HepG2 (cell line): ENCODE measurements around the gene PELI3. TPM values are rescaled to one million over a fixed set of nuclear protein-coding genes. Genes with fewer than 3 reads are reported as not detected.

Source experiments
- DNMT1 ChIP-seq: sonication (generic); formaldehyde crosslinking; IDR thresholded peaks from 2 replicates; pipeline ENCODE4 v1.5.1; 2020; ENCODE audit warnings: mild to moderate bottlenecking, missing genetic modification reagents
- FOXC1 ChIP-seq: sonication (generic); formaldehyde crosslinking; IDR thresholded peaks from 2 replicates; pipeline ENCODE4 v1.8.0; 2022; ENCODE audit warnings: mild to moderate bottlenecking, missing genetic modification reagents, borderline replicate concordance
- FOXP1 ChIP-seq, 2 experiments: fragments of 450-650 bp in 1 of 2; IDR thresholded peaks; 2 replicates each; pipeline ENCODE4 v1.6.1; 2017 to 2018; ENCODE audit warnings: antibody characterized with exemption in 1 of 2
- GLI4 ChIP-seq: sonication (generic); formaldehyde crosslinking; IDR thresholded peaks from 2 replicates; pipeline ENCODE4 v1.5.1; 2020; ENCODE audit warnings: missing genetic modification reagents, mild to moderate bottlenecking, moderate library complexity, borderline replicate concordance
- HOXD1 ChIP-seq: sonication (generic); formaldehyde crosslinking; IDR thresholded peaks from 2 replicates; pipeline ENCODE4 v1.5.0; 2020; ENCODE audit warnings: missing genetic modification reagents
- KDM3A ChIP-seq: IDR thresholded peaks from 2 replicates; pipeline ENCODE4 v1.6.1; 2018; ENCODE audit warnings: low read depth, missing compliant biosample characterization
- LBX2 ChIP-seq: sonication (generic); formaldehyde crosslinking; IDR thresholded peaks from 2 replicates; pipeline ENCODE4 v1.5.0; 2020; ENCODE audit warnings: missing genetic modification reagents, mild to moderate bottlenecking, borderline replicate concordance
- PRMT3 ChIP-seq: sonication (generic); formaldehyde crosslinking; IDR thresholded peaks from 2 replicates; pipeline ENCODE4 v1.8.1; 2022; ENCODE audit warnings: low read depth, mild to moderate bottlenecking, moderate library complexity, missing genetic modification reagents, borderline replicate concordance
- REST ChIP-seq, 2 experiments: IDR thresholded peaks; 2 replicates each; pipeline ENCODE4 v1.6.1; 2011 to 2012; ENCODE audit warnings: low read length in 2 of 2, borderline replicate concordance in 1 of 2, low read depth in 1 of 2, mild to moderate bottlenecking in 1 of 2, moderate library complexity in 1 of 2
- RFXANK ChIP-seq: IDR thresholded peaks from 2 replicates; pipeline ENCODE4 v1.6.1; 2016
- SMARCC2 ChIP-seq: fragments of 450-650 bp; IDR thresholded peaks from 2 replicates; pipeline ENCODE4 v1.6.1; 2017; ENCODE audit warnings: antibody characterized with exemption, mild to moderate bottlenecking
- SRSF4 ChIP-seq: fragments of 200-400 bp; formaldehyde crosslinking; IDR thresholded peaks from one replicate; pipeline ENCODE4 v1.6.1; 2018; ENCODE audit warnings: mild to moderate bottlenecking, low read depth, low read length, moderate library complexity; ENCODE audit not compliant: poor library complexity, severe bottlenecking
- SRY ChIP-seq: sonication (generic); formaldehyde crosslinking; IDR thresholded peaks from 2 replicates; pipeline ENCODE4 v1.8.0; 2022; ENCODE audit warnings: mild to moderate bottlenecking, missing genetic modification reagents
- XBP1 ChIP-seq: sonication (generic); formaldehyde crosslinking; IDR thresholded peaks from 2 replicates; pipeline ENCODE4 v1.5.0; 2020; ENCODE audit warnings: missing genetic modification reagents
- ZBTB42 ChIP-seq: sonication (generic); formaldehyde crosslinking; IDR thresholded peaks from 2 replicates; pipeline ENCODE4 v1.5.0; 2020; ENCODE audit warnings: mild to moderate bottlenecking, missing genetic modification reagents
- ZMAT5 ChIP-seq: sonication (generic); formaldehyde crosslinking; IDR thresholded peaks from 2 replicates; pipeline ENCODE4 v1.5.0; 2020; ENCODE audit warnings: mild to moderate bottlenecking, low read depth, missing genetic modification reagents, borderline replicate concordance
- ZMYM3 ChIP-seq: sonication (generic); formaldehyde crosslinking; IDR thresholded peaks from 2 replicates; pipeline ENCODE4 v1.5.1; 2020; ENCODE audit warnings: mild to moderate bottlenecking, missing genetic modification reagents
- ZNF124 ChIP-seq: sonication (generic); formaldehyde crosslinking; IDR thresholded peaks from 2 replicates; pipeline ENCODE4 v1.4.0; 2020; ENCODE audit warnings: missing genetic modification reagents
- ZNF138 ChIP-seq: sonication (generic); formaldehyde crosslinking; IDR thresholded peaks from 2 replicates; pipeline ENCODE4 v1.5.0; 2020; ENCODE audit warnings: mild to moderate bottlenecking, low read depth, missing genetic modification reagents
- ZNF382 ChIP-seq: sonication (generic); formaldehyde crosslinking; IDR thresholded peaks from 2 replicates; pipeline ENCODE4 v1.5.0; 2020; ENCODE audit warnings: missing genetic modification reagents, mild to moderate bottlenecking, borderline replicate concordance
- ZNF468 ChIP-seq: sonication (generic); formaldehyde crosslinking; IDR thresholded peaks from 2 replicates; pipeline ENCODE4 v1.8.0; 2022; ENCODE audit warnings: mild to moderate bottlenecking, moderate library complexity, missing genetic modification reagents
- ZNF512 ChIP-seq: sonication (generic); formaldehyde crosslinking; IDR thresholded peaks from 2 replicates; pipeline ENCODE4 v1.4.0; 2020; ENCODE audit warnings: mild to moderate bottlenecking, missing genetic modification reagents
- ZSCAN22 ChIP-seq: sonication (generic); formaldehyde crosslinking; IDR thresholded peaks from 2 replicates; pipeline ENCODE4 v1.4.0; 2020; ENCODE audit warnings: mild to moderate bottlenecking, missing genetic modification reagents
- ZZZ3 ChIP-seq: sonication (generic); formaldehyde crosslinking; IDR thresholded peaks from 2 replicates; pipeline ENCODE4 v1.4.0; 2020; ENCODE audit warnings: missing genetic modification reagents, mild to moderate bottlenecking, borderline replicate concordance
- polyA plus RNA-seq, 8 experiments: library from polyadenylated mRNA; depleted of rRNA in 3 of 8; stranded (reverse) in 7 of 8; unstranded in 1 of 8; fragments of >200 nt; fragmentation: Illumina TruSeq in 4 of 8; extraction: Trizol in 4 of 8; gene quantifications; 2 replicates each; pipeline versions ENCODE4 v1.2.1 to v1.2.3, GENCODE V29; 2011 to 2016; ENCODE audit warnings: low read depth in 4 of 8, missing spikeins in 1 of 8, mixed read lengths in 1 of 8; ENCODE audit not compliant: insufficient read depth in 1 of 8
- total RNA-seq, 5 experiments: library from RNA; depleted of rRNA; stranded (reverse); fragments of >200 nt; fragmentation: Illumina TruSeq; extraction: Trizol; gene quantifications; 2 replicates each; pipeline ENCODE4 v1.2.3, GENCODE V29; 2016; ENCODE audit warnings: low read depth in 1 of 5

The PELI3 gene
- total and polyA plus RNA-seq, 2 of the 13 experiments (the other 11 are each of a cell fraction or from before 2014, with no cell fraction given), result 2.0 to 4.0 TPM

GRCh38 chr11:66438504-66439466, 27.9 kb upstream of the PELI3 start, which contains the start of gene MRPL11 (continued):
- TF ChIP-seq ZMAT5 (CRISPR knock-in tag) (no peak), ZNF382 (no peak), RFXANK (CRISPR knock-in tag) (no peak), FOXP1 (IDR thresholded peaks at IDR 0.05) (no peak), FOXP1 (CRISPR knock-in tag; IDR thresholded peaks at IDR 0.05) (no peak), ZNF512 (CRISPR knock-in tag) (no peak), FOXC1 (CRISPR knock-in tag) (0 out of 2 replicates have a peak, but pooled peaks have one; percentile 53), HOXD1 (no peak), ZZZ3 (CRISPR knock-in tag) (no peak), KDM3A (no peak), XBP1 (CRISPR knock-in tag) (no peak), ZNF124 (CRISPR knock-in tag) (peak; percentile 77; the same call in 1 of the 2 replicates), ZNF138 (no peak), SRSF4 (no peak), ZMYM3 (peak; percentile 90), ZBTB42 (no peak), LBX2 (CRISPR knock-in tag) (no peak), ZSCAN22 (no peak), REST (IDR thresholded peaks at IDR 0.05; ENCODE audit: borderline replicate concordance in 1 of 2, low read depth in 1 of 2, low read length in 2 of 2) (no peak), DNMT1 (no peak), SMARCC2 (no peak), GLI4 (CRISPR knock-in tag) (no peak), ZNF468 (CRISPR knock-in tag) (no peak), PRMT3 (CRISPR knock-in tag) (no peak), SRY (0 out of 2 replicates have a peak, but pooled peaks have one; percentile 50)
